Right lobe of liver (tissue), 6 donors: ENCODE measurements around the gene AK2. TPM values are rescaled to one million over a fixed set of nuclear protein-coding genes. Genes with fewer than 3 reads are reported as not detected.
"Not testable (repeated sequence)": the region's sequence is repeated elsewhere in the genome, so short reads cannot be mapped to it uniquely, and the experiment has no call there.

Experiments used
- ATAC-seq, 4 donors: fragments of 200-7000 bp; cut with Tn5 transposase; one replicate each; pipeline ENCODE4 v1.9.1; 2020; ENCODE audit warnings: mild to moderate bottlenecking in 4 of 4, moderate library complexity in 4 of 4
- DNase-seq, 3 donors: peaks; one replicate each; pipeline ENCODE4 v3.0.0-alpha.2; 2020
- H3K27ac ChIP-seq, 3 donors: fragments of 200-600 bp; one replicate each; pipeline ENCODE4 v1.8.0; 2022
- H3K27me3 ChIP-seq, 2 donors: fragments of 200-600 bp; one replicate each; pipeline ENCODE4 v1.8.0; 2022
- H3K36me3 ChIP-seq, 4 donors: fragments of 200-600 bp; sonication (generic) in 1 of 4; one replicate each; pipeline versions ENCODE4 v1.5.1 to v1.8.0; 2017 to 2022; ENCODE audit warnings: control low read depth in 1 of 4
- H3K4me1 ChIP-seq, 4 donors: fragments of 200-600 bp; sonication (generic) in 1 of 4; one replicate each; pipeline versions ENCODE4 v1.5.1 to v1.8.0; 2017 to 2022; ENCODE audit warnings: control low read depth in 1 of 4
- H3K4me3 ChIP-seq, 3 donors: fragments of 200-600 bp; one replicate each; pipeline ENCODE4 v1.8.0; 2022
- H3K9me3 ChIP-seq, 4 donors: fragments of 200-600 bp; sonication (generic) in 1 of 4; one replicate each; pipeline versions ENCODE4 v1.5.1 to v1.8.0; 2017 to 2022; ENCODE audit warnings: control low read depth in 1 of 4
- POLR2A ChIP-seq: fragments of 450-650 bp; IDR thresholded peaks from one replicate; pipeline ENCODE4 v1.6.1; 2017; ENCODE audit warnings: antibody characterized with exemption, mild to moderate bottlenecking
- WGBS: methylation state at CpG from one replicate; pipeline ENCODE4 v1.1.6; 2018; ENCODE audit warnings: low coverage, low lambda C conversion rate; ENCODE audit not compliant: insufficient coverage; ENCODE audit errors: missing lambda C conversion rate; 5-methylcytosine and 5-hydroxymethylcytosine counted together
- intact Hi-C, 2 donors: fragments of 100-400 bp; cut with DNase I; formaldehyde crosslinking; loops; one replicate each; pipeline versions ENCODE4 v1.11.2 to v1.14.1; 2022
- total RNA-seq, 6 experiments: library from RNA; depleted of rRNA in 2 of 6; stranded (reverse); fragments of >200 nt in 2 of 6; fragmentation: NEBNext Ultra II Directional in 3 of 6; extraction: Animal tissue kit (Norgen Biotek cat#: 25700) in 3 of 6; gene quantifications; one replicate each; pipeline versions ENCODE4 v1.1.0 to v1.2.4, GENCODE V29; 2016 to 2023
- TF ChIP-seq, protein P1 (sequence below), 4 donors: fragments of 200-600 bp in 3 of 4; fragments of 450-650 bp in 1 of 4; IDR thresholded peaks; one replicate each; pipeline versions ENCODE4 v1.5.1 to v1.8.0; 2016 to 2022; ENCODE audit warnings: antibody characterized with exemption in 4 of 4, mild to moderate bottlenecking in 2 of 4
- donor health status: DM: no; HTN: yes; CAD: no.
- donor health status: DM: no; HTN: no; CAD: no.
- donor health status: DM: no; HTN: no; CAD: no.
- donor health status: DM: no; HTN: yes; CAD: no.
- donor health status: DM: no; HTN: yes; CAD: no.

The AK2 gene
- total RNA-seq, 6 experiments from 2014 or later = 119 to 301 (median 130) TPM

DNA sequence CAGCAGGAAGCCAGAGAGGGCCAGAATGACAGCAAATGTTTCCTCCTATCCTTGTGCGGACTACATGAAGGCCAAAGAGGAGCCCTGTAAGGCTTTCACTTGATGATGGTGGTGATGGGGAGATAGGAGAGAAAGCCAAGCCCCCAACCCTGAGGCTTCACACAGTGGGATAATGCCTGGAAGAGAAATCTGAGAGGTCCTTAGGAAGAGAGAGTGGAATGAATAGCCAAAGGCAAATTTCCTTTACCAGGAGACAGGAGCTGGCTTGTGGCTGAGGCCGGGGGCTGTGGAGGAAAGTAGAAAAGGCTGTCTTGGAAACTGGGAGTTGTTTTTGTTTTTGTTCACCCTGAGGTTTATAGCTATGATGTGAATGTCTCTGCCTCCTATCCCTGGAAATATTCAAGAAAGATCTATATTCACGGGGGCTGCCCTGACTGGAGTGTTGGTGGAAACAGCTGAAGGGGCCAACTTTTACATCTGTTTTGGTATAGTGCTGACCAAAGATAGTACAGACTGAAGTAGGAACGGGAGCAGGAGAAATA is 59.1 kb downstream of the AK2 start:
- Histone ChIP-seq H3K4me1 (peaks cover 0 to 15% (median 1%) of the 10 kb centered on the region in 4 donors), H3K27ac (no peak overlapping the region), H3K36me3 (no peaks in the 10 kb centered on the region), H3K4me3 (no peak overlapping the region), H3K9me3 (no peaks in the 10 kb centered on the region), H3K27me3 (no peaks in the 10 kb centered on the region)
- intact Hi-C loops = no loop called here
- ATAC-seq (no peak), DNase-seq (no peak)
- TF ChIP-seq, protein P1, sequence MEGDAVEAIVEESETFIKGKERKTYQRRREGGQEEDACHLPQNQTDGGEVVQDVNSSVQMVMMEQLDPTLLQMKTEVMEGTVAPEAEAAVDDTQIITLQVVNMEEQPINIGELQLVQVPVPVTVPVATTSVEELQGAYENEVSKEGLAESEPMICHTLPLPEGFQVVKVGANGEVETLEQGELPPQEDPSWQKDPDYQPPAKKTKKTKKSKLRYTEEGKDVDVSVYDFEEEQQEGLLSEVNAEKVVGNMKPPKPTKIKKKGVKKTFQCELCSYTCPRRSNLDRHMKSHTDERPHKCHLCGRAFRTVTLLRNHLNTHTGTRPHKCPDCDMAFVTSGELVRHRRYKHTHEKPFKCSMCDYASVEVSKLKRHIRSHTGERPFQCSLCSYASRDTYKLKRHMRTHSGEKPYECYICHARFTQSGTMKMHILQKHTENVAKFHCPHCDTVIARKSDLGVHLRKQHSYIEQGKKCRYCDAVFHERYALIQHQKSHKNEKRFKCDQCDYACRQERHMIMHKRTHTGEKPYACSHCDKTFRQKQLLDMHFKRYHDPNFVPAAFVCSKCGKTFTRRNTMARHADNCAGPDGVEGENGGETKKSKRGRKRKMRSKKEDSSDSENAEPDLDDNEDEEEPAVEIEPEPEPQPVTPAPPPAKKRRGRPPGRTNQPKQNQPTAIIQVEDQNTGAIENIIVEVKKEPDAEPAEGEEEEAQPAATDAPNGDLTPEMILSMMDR (IDR thresholded peaks at IDR 0.05) = no peak
- TF ChIP-seq POLR2A = no peak
- WGBS = 81% methylated on average over 3 of the region's 4 CpGs

DNA sequence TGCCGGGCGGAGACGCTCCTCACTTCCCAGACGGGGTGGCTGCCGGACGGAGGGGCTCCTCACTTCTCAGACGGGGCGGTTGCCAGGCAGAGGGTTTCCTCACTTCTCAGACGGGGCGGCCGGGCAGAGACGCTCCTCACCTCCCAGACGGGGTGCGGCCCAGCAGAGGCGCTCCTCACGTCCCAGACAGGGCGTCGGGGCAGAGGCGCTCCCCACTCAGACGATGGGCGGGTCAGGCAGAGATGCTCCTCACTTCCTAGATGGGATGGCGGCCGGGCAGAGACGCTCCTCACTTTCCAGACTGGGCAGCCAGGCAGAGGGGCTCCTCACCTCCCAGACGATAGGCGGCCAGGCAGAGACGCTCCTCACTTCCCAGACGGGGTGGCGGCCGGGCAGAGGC is 61.6 kb downstream of the AK2 start:
- H3K27me3 ChIP-seq, H3K4me1 ChIP-seq, DNase-seq, H3K9me3 ChIP-seq, H3K36me3 ChIP-seq, intact Hi-C loops, H3K4me3 ChIP-seq, H3K27ac ChIP-seq, ATAC-seq: not testable (repeated sequence)
- WGBS = 100% methylated on average over 4 of the region's 30 CpGs

DNA sequence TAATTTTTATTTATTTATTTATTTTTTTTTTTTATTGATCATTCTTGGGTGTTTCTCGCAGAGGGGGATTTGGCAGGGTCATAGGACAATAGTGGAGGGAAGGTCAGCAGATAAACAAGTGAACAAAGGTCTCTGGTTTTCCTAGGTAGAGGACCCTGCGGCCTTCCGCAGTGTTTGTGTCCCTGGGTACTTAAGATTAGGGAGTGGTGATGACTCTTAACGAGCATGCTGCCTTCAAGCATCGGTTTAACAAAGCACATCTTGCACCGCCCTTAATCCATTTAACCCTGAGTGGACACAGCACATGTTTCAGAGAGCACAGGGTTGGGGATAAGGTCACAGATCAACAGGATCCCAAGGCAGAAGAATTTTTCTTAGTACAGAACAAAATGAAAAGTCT is 63.2 kb downstream of the AK2 start:
- DNase-seq, H3K36me3 ChIP-seq, H3K27ac ChIP-seq, ATAC-seq, H3K27me3 ChIP-seq, intact Hi-C loops, H3K9me3 ChIP-seq, H3K4me1 ChIP-seq: not testable (repeated sequence)
- H3K4me3 ChIP-seq = peak overlapping the region in 1 of 3 donors; percentile 53
- WGBS = 20% methylated on average over 4 of the region's 6 CpGs

DNA sequence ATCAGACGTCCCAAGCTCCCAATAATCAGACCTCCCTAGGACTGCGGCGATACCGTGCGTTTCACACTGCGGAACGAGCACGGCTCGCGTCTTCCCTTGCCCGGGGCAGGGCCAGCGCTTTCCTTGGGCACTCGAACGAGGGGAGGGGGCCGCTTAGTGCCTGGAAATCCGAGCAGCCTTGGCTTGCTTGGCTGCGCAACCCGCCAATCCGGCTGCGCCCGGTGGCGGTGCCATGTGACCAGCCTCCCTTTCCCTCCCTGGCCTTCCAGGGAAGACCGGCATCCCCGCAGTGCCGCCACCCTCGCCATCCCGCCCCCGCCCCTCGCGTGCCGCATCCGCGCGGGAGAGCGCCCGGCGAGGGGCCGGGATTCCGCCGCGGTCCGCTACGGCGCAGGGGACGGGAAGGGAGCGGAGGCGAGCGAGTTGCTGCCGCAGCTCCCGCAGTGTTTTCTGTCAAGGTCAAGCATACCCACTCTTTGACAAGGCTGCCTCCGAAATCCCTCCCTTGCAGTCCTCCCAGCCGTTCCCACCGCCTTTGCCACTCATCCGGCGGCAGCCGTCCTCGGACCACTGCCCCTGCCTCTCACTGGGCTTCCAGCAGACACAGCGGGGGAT is 63.8 kb downstream of the AK2 start:
- Histone ChIP-seq H3K4me1 (peaks cover 0 to 6% (median 0%) of the 10 kb centered on the region in 4 donors), H3K4me3 (peak overlapping the region; percentile 38 to 53 (median 49)), H3K36me3 (no peaks in the 10 kb centered on the region), H3K27ac (no peak overlapping the region), H3K9me3 (no peaks in the 10 kb centered on the region), H3K27me3 (no peaks in the 10 kb centered on the region)
- ATAC-seq = peak; percentile 68 to 83 (median 79)
- 5% methylated on average over 11 of the region's 58 CpGs for WGBS
- intact Hi-C loops = no loop called here
- DNase-seq = peak in 1 of 3 donors; percentile 63
- peak; percentile 24 for TF ChIP-seq POLR2A
- TF ChIP-seq, protein P1 (IDR thresholded peaks at IDR 0.05) = no peak

DNA sequence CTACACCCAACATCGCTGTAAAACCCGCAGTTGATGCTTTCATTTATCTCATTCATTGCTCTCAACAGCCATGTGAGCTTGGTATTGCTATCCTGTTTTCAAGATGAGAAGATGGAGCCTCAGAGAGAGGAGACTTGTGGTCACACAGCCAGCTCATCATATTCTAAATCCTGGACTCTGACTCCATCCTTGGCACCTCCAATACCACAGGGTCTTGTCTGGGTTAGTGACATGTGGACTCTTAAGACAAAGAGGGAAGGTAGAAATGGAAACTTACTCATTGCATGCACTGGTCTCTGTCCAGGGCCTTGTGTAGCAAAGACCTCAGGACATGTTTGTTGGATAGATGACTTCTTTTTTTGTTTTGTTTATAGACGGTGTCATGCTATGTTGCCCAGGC is 65.1 kb downstream of the AK2 start:
- no peak for TF ChIP-seq POLR2A
- H3K27me3 ChIP-seq = no peaks in the 10 kb centered on the region
- no peaks in the 10 kb centered on the region for H3K36me3 ChIP-seq
- 87% methylated on average over 3 of the region's 3 CpGs for WGBS
- no peak for ATAC-seq
- no peak for DNase-seq
- intact Hi-C loops = no loop called here
- H3K9me3 ChIP-seq = no peaks in the 10 kb centered on the region
- no peak overlapping the region for H3K4me3 ChIP-seq
- peaks cover 0 to 6% (median 0%) of the 10 kb centered on the region in 4 donors for H3K4me1 ChIP-seq
- no peak overlapping the region for H3K27ac ChIP-seq

DNA sequence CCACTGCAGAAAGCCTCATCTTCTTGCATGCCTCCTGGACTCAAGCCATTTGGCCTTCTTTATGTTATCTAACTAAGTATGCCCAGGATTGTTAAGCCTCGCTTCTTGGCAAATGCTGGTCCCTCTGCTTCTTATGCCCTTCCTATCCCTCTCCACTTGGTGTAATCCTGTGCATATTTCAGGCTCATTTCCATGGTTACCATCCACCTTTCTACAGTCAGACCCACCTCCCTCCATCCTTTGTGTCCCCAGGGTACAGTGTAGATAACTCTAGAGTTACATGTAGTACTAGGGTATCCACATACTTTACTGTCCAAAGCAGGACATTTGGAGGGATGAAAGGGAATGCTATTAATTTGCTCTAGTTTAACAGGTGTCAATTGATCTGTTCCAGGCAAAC is 65.5 kb downstream of the AK2 start:
- Histone ChIP-seq H3K36me3 (no peaks in the 10 kb centered on the region), H3K27me3 (no peaks in the 10 kb centered on the region), H3K4me3 (no peak overlapping the region), H3K9me3 (no peaks in the 10 kb centered on the region), H3K4me1 (peaks cover 0 to 6% (median 0%) of the 10 kb centered on the region in 4 donors), H3K27ac (no peak overlapping the region)
- intact Hi-C loops = no loop called here
- ATAC-seq = no peak
- no peak for DNase-seq
- WGBS = 91% methylated on average over 1 of the region's 1 CpG
- TF ChIP-seq POLR2A = no peak
- TF ChIP-seq, protein P1 (IDR thresholded peaks at IDR 0.05) = no peak
